Measurements from ENCODE around the gene RUSF1. TPM values are rescaled to one million over a fixed set of nuclear protein-coding genes. Genes with fewer than 3 reads are reported as not detected.

Gene RUSF1
- total RNA-seq, 1 donor from 2014 or later = 20.6 TPM

DNA sequence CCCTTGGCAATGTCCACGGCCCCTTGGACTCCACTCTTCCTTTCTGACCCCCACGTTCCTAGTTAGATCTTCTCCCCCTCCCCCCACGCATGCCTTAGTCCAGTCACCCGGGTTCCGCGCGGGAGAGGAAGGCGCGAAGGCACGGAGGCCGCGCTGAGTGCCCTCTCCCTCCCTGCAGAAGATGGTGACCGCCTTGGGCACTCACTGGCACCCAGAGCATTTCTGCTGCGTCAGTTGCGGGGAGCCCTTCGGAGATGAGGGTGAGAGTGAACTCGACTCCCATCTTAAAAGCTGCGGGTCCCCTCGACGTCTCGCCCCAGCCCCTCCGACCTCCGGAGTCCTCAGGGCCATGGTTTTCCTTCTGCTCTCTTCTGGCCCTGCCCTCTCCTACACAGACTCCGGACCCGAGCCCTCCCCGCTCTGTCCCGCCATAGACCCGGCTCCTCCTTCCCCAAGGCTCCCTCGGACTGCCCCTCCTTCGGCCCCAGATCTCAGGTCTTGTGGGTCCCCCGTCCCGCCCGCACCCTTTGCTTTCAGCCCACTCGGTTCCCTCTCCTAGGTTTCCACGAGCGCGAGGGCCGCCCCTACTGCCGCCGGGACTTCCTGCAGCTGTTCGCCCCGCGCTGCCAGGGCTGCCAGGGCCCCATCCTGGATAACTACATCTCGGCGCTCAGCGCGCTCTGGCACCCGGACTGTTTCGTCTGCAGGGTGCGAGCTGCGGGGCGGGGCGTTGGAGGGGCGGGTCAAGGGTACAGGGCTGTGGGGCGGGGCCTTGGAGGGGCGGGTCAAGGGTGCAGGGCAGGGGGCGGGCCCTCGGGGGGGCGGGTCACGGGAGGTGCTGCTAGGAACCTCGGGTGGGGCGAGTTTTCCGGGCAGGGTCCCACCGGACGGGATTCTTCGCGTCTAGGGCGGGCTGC is 31.6 kb downstream of the RUSF1 start:
- no peak overlapping the region for H3K27ac ChIP-seq (replicated peaks)
- H3K27me3 ChIP-seq (ENCODE audit: low read depth) = peaks cover 15% of the 10 kb centered on the region
- H3K9me3 ChIP-seq (replicated peaks) = no peaks in the 10 kb centered on the region
- TF ChIP-seq, protein P1, sequence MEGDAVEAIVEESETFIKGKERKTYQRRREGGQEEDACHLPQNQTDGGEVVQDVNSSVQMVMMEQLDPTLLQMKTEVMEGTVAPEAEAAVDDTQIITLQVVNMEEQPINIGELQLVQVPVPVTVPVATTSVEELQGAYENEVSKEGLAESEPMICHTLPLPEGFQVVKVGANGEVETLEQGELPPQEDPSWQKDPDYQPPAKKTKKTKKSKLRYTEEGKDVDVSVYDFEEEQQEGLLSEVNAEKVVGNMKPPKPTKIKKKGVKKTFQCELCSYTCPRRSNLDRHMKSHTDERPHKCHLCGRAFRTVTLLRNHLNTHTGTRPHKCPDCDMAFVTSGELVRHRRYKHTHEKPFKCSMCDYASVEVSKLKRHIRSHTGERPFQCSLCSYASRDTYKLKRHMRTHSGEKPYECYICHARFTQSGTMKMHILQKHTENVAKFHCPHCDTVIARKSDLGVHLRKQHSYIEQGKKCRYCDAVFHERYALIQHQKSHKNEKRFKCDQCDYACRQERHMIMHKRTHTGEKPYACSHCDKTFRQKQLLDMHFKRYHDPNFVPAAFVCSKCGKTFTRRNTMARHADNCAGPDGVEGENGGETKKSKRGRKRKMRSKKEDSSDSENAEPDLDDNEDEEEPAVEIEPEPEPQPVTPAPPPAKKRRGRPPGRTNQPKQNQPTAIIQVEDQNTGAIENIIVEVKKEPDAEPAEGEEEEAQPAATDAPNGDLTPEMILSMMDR (IDR thresholded peaks at IDR 0.05; ENCODE audit: borderline replicate concordance) = no peak
- DNase-seq = peak; percentile 72
- H3K36me3 ChIP-seq = peaks cover 43% of the 10 kb centered on the region
- H3K4me3 ChIP-seq = peak overlapping the region; percentile 33
- H3K4me1 ChIP-seq = peaks cover 40% of the 10 kb centered on the region
- intact Hi-C loops (cut with micrococcal nuclease) = no loop called here

DNA sequence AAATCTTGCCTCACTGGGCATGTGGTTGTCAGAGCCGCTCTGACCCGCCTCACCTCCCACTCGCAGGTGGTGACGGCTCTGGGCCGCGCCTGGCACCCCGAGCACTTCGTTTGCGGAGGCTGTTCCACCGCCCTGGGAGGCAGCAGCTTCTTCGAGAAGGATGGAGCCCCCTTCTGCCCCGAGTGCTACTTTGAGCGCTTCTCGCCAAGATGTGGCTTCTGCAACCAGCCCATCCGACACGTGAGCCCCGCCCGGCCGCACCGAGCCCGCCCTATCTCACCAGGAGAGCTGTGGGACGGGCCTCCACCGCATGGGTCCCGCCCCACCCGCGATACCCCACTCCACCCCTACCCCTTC is 32.3 kb downstream of the RUSF1 start:
- TF ChIP-seq, protein P1 (IDR thresholded peaks at IDR 0.05; ENCODE audit: borderline replicate concordance) = no peak
- H3K9me3 ChIP-seq (replicated peaks) = no peaks in the 10 kb centered on the region
- peaks cover 41% of the 10 kb centered on the region for H3K4me1 ChIP-seq
- H3K36me3 ChIP-seq = peaks cover 43% of the 10 kb centered on the region
- intact Hi-C loops (cut with micrococcal nuclease) = no loop called here
- DNase-seq = no peak
- no peak overlapping the region for H3K27ac ChIP-seq (replicated peaks)
- no peak overlapping the region for H3K4me3 ChIP-seq
- H3K27me3 ChIP-seq (ENCODE audit: low read depth) = peaks cover 15% of the 10 kb centered on the region

GRCh38 chr16:31474773-31475738 is 33.1 kb downstream of the RUSF1 start:
- H3K27me3 ChIP-seq (ENCODE audit: low read depth) = peaks cover 15% of the 10 kb centered on the region
- no peak overlapping the region for H3K4me3 ChIP-seq
- peaks cover 43% of the 10 kb centered on the region for H3K36me3 ChIP-seq
- intact Hi-C loops (cut with micrococcal nuclease) = no loop called here
- TF ChIP-seq, protein P1 (IDR thresholded peaks at IDR 0.05; ENCODE audit: borderline replicate concordance) = no peak
- H3K9me3 ChIP-seq (replicated peaks) = no peaks in the 10 kb centered on the region
- no peak overlapping the region for H3K27ac ChIP-seq (replicated peaks)
- no peak for DNase-seq
- H3K4me1 ChIP-seq = peaks cover 35% of the 10 kb centered on the region

DNA sequence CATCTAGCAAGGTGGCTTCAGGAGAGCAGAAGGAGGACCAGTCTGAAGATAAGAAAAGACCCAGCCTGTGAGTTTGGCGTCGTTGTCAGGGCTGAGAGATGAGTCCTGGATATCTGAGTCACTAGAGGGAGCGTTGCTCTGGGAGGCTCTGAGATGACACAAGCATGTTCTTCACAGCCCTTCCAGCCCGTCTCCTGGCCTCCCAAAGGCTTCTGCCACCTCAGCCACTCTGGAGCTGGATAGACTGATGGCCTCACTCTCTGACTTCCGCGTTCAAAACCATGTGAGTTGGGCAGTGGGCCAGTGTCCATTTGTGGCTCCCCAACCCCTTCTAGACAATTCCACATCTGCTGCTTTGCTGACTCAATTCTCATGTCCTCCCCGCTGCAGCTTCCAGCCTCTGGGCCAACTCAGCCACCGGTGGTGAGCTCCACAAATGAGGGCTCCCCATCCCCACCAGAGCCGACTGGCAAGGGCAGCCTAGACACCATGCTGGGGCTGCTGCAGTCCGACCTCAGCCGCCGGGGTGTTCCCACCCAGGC is 33.9 kb downstream of the RUSF1 start:
- peaks cover 31% of the 10 kb centered on the region for H3K4me1 ChIP-seq

More for the DNA sequence above, 33.9 kb downstream of the RUSF1 start:
- peaks cover 15% of the 10 kb centered on the region for H3K27me3 ChIP-seq (ENCODE audit: low read depth)
- TF ChIP-seq, protein P1 (IDR thresholded peaks at IDR 0.05; ENCODE audit: borderline replicate concordance) = no peak
- no peaks in the 10 kb centered on the region for H3K9me3 ChIP-seq (replicated peaks)
- peaks cover 43% of the 10 kb centered on the region for H3K36me3 ChIP-seq
- no peak overlapping the region for H3K4me3 ChIP-seq
- H3K27ac ChIP-seq (replicated peaks) = no peak overlapping the region
- DNase-seq = no peak
- intact Hi-C loops (cut with micrococcal nuclease) = no loop called here

Measured in left ventricle myocardium inferior (tissue), 1 donor.